SH-SY5Y (cell line): Measurements from ENCODE around the gene LNP1.

Source experiments
- GATA2 ChIP-seq: IDR thresholded peaks from 2 replicates; pipeline ENCODE4 v1.6.1; 2011; ENCODE audit warnings: mild to moderate bottlenecking, low read depth, low read length
- GATA3 ChIP-seq: IDR thresholded peaks from 2 replicates; pipeline ENCODE4 v1.6.1; 2011; ENCODE audit warnings: low read depth, mild to moderate bottlenecking, low read length, moderate library complexity

GRCh38 chr3:100400780-100401673 is at the start of gene LNP1, which contains the start of gene TOMM70:
- no peak for TF ChIP-seq GATA2
- TF ChIP-seq GATA3, result no peak
